IPS DF 6.9 (cell line): ENCODE measurements around the gene MOK.
"Not testable (repeated sequence)": the region's sequence is repeated elsewhere in the genome, so short reads cannot be mapped to it uniquely, and the experiment has no call there.

Source experiments
- DNase-seq: peaks from one replicate; pipeline ENCODE4 v3.0.0-alpha.2; 2013; ENCODE audit warnings: low read depth, low spot score
- H3K27ac ChIP-seq: one replicate; pipeline ENCODE4 v1.5.1; 2013; ENCODE audit warnings: low read length, control low read depth
- H3K27me3 ChIP-seq: 2 replicates; pipeline ENCODE4 v1.6.1; 2013; ENCODE audit warnings: mild to moderate bottlenecking, low read length; ENCODE audit not compliant: control insufficient read depth, insufficient read depth
- H3K36me3 ChIP-seq: 2 replicates; pipeline ENCODE4 v1.6.1; 2013; ENCODE audit warnings: low read length; ENCODE audit not compliant: control insufficient read depth, insufficient read depth
- H3K4me1 ChIP-seq: 2 replicates; pipeline ENCODE4 v1.6.1; 2013; ENCODE audit warnings: low read length; ENCODE audit not compliant: control insufficient read depth, insufficient read depth
- H3K4me3 ChIP-seq: 2 replicates; pipeline ENCODE4 v1.5.1; 2013; ENCODE audit warnings: mild to moderate bottlenecking, low read length
- H3K9me3 ChIP-seq: 2 replicates; pipeline ENCODE4 v1.6.1; 2013; ENCODE audit warnings: low read length, inconsistent platforms; ENCODE audit not compliant: control insufficient read depth, insufficient read depth
- WGBS: extraction: QIAGEN DNeasy Blood & Tissue Kit; methylation state at CpG from one replicate; pipeline ENCODE4 v1.1.7; 2013; ENCODE audit warnings: mixed read lengths, missing lambda C conversion rate; ENCODE audit not compliant: insufficient read length, insufficient coverage; 5-methylcytosine and 5-hydroxymethylcytosine counted together

MOK gene

DNA sequence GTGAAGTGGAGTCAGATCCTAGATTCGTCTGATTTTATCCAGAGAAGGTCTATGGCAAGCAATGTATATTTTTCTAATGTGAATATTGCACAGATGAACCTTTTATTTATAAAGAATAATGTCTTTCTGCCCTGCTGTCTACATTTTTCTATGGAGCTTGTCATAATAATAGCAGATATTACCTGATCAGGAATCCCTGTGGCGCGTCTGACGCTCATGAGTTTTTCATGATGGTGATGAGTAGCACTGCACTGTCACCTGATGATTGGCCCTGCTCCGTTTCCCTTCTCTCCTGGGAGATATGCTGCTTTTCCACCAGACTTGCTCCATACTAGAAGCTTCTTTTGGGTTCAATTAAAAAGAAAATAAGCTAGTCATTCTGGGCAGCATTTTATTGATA lies 37.3 kb upstream of the MOK start:
- Histone ChIP-seq H3K9me3 (no peaks in the 10 kb centered on the region), H3K27ac (no peak overlapping the region), H3K4me3 (no peak overlapping the region), H3K27me3 (no peaks in the 10 kb centered on the region), H3K4me1 (no peaks in the 10 kb centered on the region; the same call in 1 of the 2 replicates), H3K36me3 (0 out of 2 replicates have a peak, but pooled peaks cover 3% of the 10 kb centered on the region)
- no CpG with 5 or more reads among the region's 5 CpGs for WGBS
- no peak for DNase-seq

DNA sequence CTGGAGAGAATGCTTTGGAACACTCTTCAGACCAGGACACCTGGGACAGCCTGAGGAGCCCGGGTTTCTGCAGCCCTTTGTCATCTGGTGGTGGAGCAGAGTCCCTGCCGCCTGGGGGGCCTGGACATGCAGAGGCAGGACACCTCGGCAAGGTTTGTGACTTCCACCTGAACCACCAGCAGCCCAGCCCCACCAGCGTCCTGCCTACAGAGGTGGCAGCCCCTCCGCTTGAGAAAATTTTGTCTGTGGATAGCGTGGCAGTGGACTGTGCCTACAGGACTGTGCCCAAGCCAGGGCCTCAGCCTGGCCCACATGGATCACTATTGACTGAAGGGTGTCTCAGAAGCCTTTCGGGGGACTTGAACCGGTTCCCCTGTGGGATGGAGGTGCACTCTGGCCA lies 36.6 kb upstream of the MOK start:
- Histone ChIP-seq H3K27me3 (no peaks in the 10 kb centered on the region), H3K27ac (no peak overlapping the region), H3K36me3 (0 out of 2 replicates have a peak, but pooled peaks cover 3% of the 10 kb centered on the region), H3K9me3 (no peaks in the 10 kb centered on the region), H3K4me3 (no peak overlapping the region), H3K4me1 (no peaks in the 10 kb centered on the region; the same call in 1 of the 2 replicates)
- DNase-seq: no peak
- WGBS: no CpG with 5 or more reads among the region's 8 CpGs

DNA sequence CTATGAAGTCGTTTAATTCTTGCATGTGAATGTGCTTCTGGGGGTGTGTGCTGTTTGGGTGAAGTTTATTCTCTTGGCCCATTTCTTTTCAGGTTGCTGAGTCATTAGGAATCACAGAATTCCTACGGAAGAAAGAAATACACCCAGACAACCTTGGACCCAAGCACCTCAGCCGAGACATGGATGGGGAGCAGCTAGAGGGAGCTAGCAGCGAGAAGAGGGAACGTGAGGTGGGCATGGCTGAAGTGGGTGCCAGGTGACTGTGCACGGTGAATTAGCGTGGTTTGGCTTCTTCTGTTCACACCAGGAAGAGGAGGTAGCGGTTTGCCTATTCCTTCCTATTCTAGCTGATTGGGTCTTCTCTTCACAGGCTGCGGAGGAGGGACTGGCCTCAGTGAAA lies 33.8 kb upstream of the MOK start:
- peaks cover under 1% of the 10 kb centered on the region; the same call in 1 of the 2 replicates for H3K36me3 ChIP-seq
- WGBS: no CpG with 5 or more reads among the region's 9 CpGs
- H3K27me3 ChIP-seq: no peaks in the 10 kb centered on the region
- no peaks in the 10 kb centered on the region; the same call in 1 of the 2 replicates for H3K4me1 ChIP-seq
- H3K4me3 ChIP-seq: no peak overlapping the region
- H3K9me3 ChIP-seq: no peaks in the 10 kb centered on the region
- no peak overlapping the region for H3K27ac ChIP-seq
- no peak for DNase-seq

DNA sequence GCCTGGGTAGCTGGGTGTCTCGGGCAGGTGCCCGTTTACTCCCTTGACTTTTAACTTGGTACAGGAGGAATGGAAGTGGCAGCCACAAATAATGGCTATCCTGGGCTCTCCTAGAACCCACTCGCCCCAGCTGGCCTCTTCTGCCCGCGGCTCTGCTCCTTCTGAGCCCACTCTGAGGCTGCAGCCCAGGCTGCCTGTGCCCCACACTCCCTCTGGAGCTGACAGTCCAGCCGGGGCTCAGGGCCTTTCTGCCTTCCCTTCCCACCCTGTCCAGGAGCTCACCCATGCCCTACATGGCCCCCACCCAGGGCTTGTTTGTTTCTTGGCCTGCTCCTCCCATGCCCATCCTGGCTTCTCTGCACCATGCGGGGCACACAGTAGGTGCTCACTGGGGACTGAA lies 30.2 kb upstream of the MOK start:
- Histone ChIP-seq H3K4me1 (no peaks in the 10 kb centered on the region; the same call in 1 of the 2 replicates), H3K4me3 (no peak overlapping the region), H3K27me3 (no peaks in the 10 kb centered on the region), H3K9me3 (no peaks in the 10 kb centered on the region), H3K27ac (no peak overlapping the region), H3K36me3 (peaks cover 3% of the 10 kb centered on the region; the same call in 1 of the 2 replicates)
- WGBS: no CpG with 5 or more reads among the region's 7 CpGs
- no peak for DNase-seq

DNA sequence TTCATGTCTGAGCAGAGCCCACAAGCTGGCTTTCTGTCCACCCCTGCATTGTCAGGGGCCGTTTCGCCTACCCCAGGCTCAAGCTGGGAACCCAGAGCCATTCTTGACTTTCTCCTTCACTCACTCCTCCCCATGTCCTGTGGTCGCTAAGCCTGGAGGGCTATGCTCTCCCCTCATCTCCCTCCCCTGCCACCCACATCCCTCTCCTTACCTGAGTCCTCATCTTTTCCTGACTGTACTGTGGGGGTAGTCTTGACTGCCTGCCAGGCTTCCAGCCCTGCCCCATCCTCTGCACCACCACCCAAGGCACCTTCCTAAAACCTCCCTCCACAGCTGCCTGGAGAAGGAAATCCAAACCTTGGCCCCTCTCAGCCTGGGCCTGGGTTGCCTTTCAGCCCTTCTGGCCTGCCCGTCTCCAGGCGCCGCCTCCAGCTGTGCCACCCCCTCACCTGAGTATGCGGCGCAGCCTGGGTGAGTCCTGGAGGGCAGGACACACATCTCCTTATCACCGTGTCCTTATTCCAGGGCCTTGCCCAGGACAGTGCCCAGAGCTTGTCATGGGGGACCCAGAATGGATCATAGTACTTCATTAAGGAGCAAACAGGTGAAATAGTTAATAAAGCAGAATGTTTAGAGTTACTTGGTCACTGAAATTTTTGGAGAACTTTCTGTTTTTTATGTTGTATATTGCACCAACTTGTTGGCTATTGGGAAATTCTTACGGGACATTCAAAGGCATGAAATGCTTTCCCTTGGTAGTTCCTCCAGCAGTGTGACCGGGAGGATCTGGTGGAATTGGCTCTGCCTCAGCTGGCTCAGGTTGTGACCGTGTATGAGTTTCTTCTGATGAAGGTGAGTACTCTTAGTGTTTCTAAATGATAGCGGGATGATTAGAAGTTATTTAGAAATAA lies 29.1 kb upstream of the MOK start:
- no peaks in the 10 kb centered on the region for H3K9me3 ChIP-seq
- no peaks in the 10 kb centered on the region; the same call in 1 of the 2 replicates for H3K4me1 ChIP-seq
- no peak for DNase-seq
- WGBS: 100% methylated on average over 1 of the region's 13 CpGs
- peaks cover 3% of the 10 kb centered on the region; the same call in 1 of the 2 replicates for H3K36me3 ChIP-seq
- H3K27me3 ChIP-seq: no peaks in the 10 kb centered on the region
- no peak overlapping the region for H3K27ac ChIP-seq
- no peak overlapping the region for H3K4me3 ChIP-seq

DNA sequence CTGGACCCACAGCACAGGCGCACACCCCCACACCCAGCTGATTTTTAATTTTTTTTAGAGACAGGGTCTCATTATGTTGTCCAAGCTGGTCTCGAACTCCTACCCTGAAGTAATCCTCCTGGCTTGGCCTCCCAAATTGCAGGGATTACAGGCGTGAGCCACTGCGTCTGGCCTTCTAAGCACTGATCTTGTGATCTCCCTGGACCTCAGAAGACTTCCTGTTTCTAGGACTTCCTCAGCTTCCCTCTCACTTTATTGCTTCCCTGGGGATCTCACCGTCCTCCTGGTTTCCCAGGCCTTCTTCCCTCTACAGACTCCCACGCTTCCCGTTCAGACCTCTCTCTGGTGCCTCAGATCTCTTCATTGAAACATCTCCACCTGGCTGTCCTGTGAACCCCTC lies 28.4 kb upstream of the MOK start:
- Histone ChIP-seq H3K4me3 (no peak overlapping the region), H3K36me3 (peaks cover 3% of the 10 kb centered on the region; the same call in 1 of the 2 replicates), H3K27ac (no peak overlapping the region), H3K4me1 (no peaks in the 10 kb centered on the region; the same call in 1 of the 2 replicates), H3K9me3 (no peaks in the 10 kb centered on the region), H3K27me3 (no peaks in the 10 kb centered on the region)
- WGBS: no CpG with 5 or more reads among the region's 7 CpGs
- DNase-seq: no peak

DNA sequence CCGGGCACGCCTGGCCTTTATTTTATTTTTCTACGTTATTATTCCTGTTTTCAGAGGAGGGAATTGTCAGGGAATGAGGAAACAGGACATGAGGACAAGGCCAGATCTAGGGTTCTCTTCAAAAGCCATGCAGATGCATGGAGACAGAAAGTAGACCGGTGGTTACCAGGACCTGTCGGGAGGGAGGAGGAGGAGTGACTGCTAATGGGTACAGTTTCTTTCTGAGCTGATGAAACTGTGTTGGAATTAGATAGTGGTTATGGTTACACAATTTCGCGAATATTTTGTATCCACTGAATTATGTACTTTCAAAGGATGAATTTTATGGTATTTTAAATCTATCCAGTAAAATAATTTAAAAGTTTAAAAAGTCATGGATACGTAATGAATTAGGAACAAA lies 25.8 kb upstream of the MOK start:
- H3K27ac ChIP-seq: no peak overlapping the region
- H3K4me3 ChIP-seq: no peak overlapping the region
- no peaks in the 10 kb centered on the region; the same call in 1 of the 2 replicates for H3K4me1 ChIP-seq
- no peak for DNase-seq
- no CpG with 5 or more reads among the region's 8 CpGs for WGBS
- no peaks in the 10 kb centered on the region for H3K27me3 ChIP-seq
- no peaks in the 10 kb centered on the region for H3K9me3 ChIP-seq
- H3K36me3 ChIP-seq: peaks cover 3% of the 10 kb centered on the region; the same call in 1 of the 2 replicates

DNA sequence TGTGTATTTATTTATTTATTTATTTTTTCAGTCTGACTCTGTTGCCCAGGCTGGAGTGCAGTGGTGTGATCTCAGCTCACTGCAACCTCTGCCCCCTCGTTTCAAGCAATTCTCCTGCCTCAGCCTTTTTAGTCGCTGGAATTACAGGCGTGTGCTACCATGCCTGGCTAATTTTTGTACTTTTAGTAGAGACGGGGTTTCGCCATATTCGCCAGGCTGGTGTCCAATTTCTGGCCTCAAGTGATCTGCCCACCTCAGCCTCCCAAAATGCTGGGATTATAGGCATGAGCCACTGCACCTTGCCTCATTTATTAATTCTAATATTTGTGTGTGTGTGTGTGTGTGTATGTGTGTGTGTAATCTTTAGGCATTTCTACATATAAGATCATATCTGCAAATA lies 24.4 kb upstream of the MOK start:
- not testable (repeated sequence) for H3K36me3 ChIP-seq, H3K9me3 ChIP-seq, H3K4me3 ChIP-seq, H3K27me3 ChIP-seq, DNase-seq, H3K4me1 ChIP-seq, H3K27ac ChIP-seq
- no CpG with 5 or more reads among the region's 6 CpGs for WGBS

DNA sequence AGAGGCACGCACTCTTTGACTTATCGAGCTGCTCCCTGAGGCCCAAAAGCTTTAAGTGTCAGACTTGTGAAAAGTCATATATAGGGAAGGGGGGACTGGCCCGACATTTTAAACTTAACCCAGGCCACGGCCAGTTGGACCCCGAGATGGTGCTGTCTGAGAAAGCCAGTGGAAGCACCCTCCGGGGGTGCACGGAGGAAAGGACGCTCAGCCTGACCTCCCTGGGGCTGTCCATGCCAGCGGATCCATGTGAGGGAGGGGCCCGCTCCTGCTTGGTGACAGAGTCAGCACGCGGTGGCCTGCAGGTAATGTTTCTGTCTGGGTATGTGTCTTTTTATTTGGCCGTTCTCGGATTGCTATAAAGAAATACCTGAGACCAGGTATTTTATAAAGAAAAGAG lies 21.6 kb upstream of the MOK start:
- no peak overlapping the region for H3K27ac ChIP-seq
- H3K4me1 ChIP-seq: no peaks in the 10 kb centered on the region
- H3K4me3 ChIP-seq: no peak overlapping the region
- DNase-seq: no peak
- no CpG with 5 or more reads among the region's 14 CpGs for WGBS
- H3K27me3 ChIP-seq: no peaks in the 10 kb centered on the region
- H3K9me3 ChIP-seq: no peaks in the 10 kb centered on the region
- no peaks in the 10 kb centered on the region for H3K36me3 ChIP-seq

DNA sequence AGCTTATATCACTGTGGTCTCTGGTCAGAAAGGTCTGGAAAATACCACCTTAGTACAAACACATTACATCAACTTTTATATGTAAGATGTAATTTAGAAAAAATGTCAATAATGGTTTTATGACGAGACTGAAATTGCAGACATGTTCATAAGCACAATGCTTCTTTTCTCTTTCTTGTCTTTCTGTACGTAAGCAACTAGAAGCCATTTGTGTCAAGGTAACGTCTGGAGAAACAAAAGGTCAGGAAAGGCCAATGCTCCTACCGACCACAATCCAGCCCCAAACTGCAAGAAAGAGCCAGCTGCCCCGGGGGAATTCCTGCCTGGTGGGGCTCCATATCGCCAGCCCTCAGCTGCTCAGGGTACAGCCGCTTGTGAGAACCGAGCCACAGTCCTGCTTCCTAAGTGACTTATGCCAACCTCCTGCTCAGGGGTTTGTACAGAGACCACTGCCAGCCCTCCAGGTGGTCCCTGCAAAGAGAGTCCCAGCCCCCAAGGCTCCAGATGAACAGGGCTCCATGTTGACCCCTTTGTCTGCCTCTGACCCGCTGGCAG lies 20.9 kb upstream of the MOK start:
- no peaks in the 10 kb centered on the region for H3K27me3 ChIP-seq
- no peaks in the 10 kb centered on the region for H3K4me1 ChIP-seq
- H3K4me3 ChIP-seq: no peak overlapping the region
- H3K36me3 ChIP-seq: no peaks in the 10 kb centered on the region
- H3K9me3 ChIP-seq: no peaks in the 10 kb centered on the region
- WGBS: no CpG with 5 or more reads among the region's 9 CpGs
- no peak for DNase-seq
- no peak overlapping the region for H3K27ac ChIP-seq
